SK-N-MC (cell line): ENCODE data around the gene ASB2.

Experiments
- EZH2 ChIP-seq: fragments of 200-600 bp; sonication (generic); IDR thresholded peaks from one replicate; pipeline ENCODE4 v1.6.1; 2017; ENCODE audit warnings: antibody characterized with exemption
- POLR2AphosphoS5 ChIP-seq: IDR thresholded peaks from 2 replicates; pipeline ENCODE4 v1.6.1; 2012; ENCODE audit warnings: mild to moderate bottlenecking, low read depth, low read length, borderline replicate concordance

- TF ChIP-seq EZH2 (no peak), POLR2AphosphoS5 (no peak)
Measured at GRCh38 chr14:93955850-93956481, 20.4 kb downstream of the ASB2 start.
